OCI-LY7 (cell line): ENCODE measurements around the gene EIF4G3. TPM values are rescaled to one million over a fixed set of nuclear protein-coding genes. Genes with fewer than 3 reads are reported as not detected.

Experiments used
- BruUV-seq: library from RNA; stranded (reverse); fragments of 400-500 nt; replicated peaks from 2 replicates; lab custom pipeline; 2021; lab: Mats Ljungman, UMichigan
- CTCF ChIA-PET: fragments of 300-600 bp; sonication (Branson Sonifier 250); formaldehyde crosslinking; loops from one replicate; lab custom pipeline; 2022; ENCODE audit warnings: antibody characterized with exemption; ENCODE audit not compliant: unreplicated experiment; lab: Charles Lee
- POLR2A ChIA-PET: fragments of 300-600 bp; sonication (Branson Sonifier 250); formaldehyde crosslinking; loops from one replicate; lab custom pipeline; 2022; ENCODE audit warnings: antibody characterized with exemption; lab: Charles Lee
- DNase-seq: peaks from one replicate; pipeline ENCODE4 v3.0.0-alpha.2; 2015; ENCODE audit warnings: low spot score
- H2AFZ ChIP-seq: fragments of 200-600 bp; sonication (generic), shearing (Covaris generic); 2 replicates; pipeline ENCODE4 v1.6.1; 2014; ENCODE audit warnings: mild to moderate bottlenecking, antibody characterized with exemption, low read length, moderate library complexity
- H3K27ac ChIP-seq: fragments of 200-600 bp; sonication (generic); 2 replicates; pipeline ENCODE4 v1.5.1; 2014; ENCODE audit warnings: mixed run types, low read depth, mild to moderate bottlenecking, moderate library complexity, low read length, inconsistent platforms; ENCODE audit not compliant: poor library complexity, severe bottlenecking
- H3K36me3 ChIP-seq: fragments of 200-600 bp; sonication (generic); 2 replicates; pipeline ENCODE4 v1.6.1; 2014; ENCODE audit warnings: mild to moderate bottlenecking, antibody characterized with exemption, low read length, moderate library complexity, mixed read lengths; ENCODE audit not compliant: insufficient read depth
- H3K4me1 ChIP-seq: fragments of 200-600 bp; sonication (generic); 2 replicates; pipeline ENCODE4 v1.5.1; 2014; ENCODE audit warnings: mild to moderate bottlenecking, low read length; ENCODE audit not compliant: insufficient read depth, poor library complexity, severe bottlenecking
- H3K4me2 ChIP-seq: fragments of 200-600 bp; sonication (generic); 2 replicates; pipeline ENCODE4 v1.6.1; 2014; ENCODE audit warnings: mild to moderate bottlenecking, low read length
- H3K4me3 ChIP-seq: fragments of 200-600 bp; sonication (generic); 2 replicates; pipeline ENCODE4 v1.5.1; 2014; ENCODE audit warnings: mild to moderate bottlenecking, low read depth, low read length; ENCODE audit not compliant: poor library complexity, severe bottlenecking
- H3K79me2 ChIP-seq: fragments of 200-600 bp; sonication (generic); 2 replicates; pipeline ENCODE4 v1.6.1; 2016; ENCODE audit warnings: low read depth, mild to moderate bottlenecking, low read length, moderate library complexity, mixed read lengths; ENCODE audit not compliant: insufficient read depth
- H3K9me2 ChIP-seq: fragments of 200-600 bp; sonication (generic); 2 replicates; pipeline ENCODE4 v1.6.1; 2016; ENCODE audit warnings: mild to moderate bottlenecking, low read length, mixed read lengths; ENCODE audit not compliant: insufficient read depth
- H3K9me3 ChIP-seq: fragments of 200-600 bp; sonication (generic); 2 replicates; pipeline ENCODE4 v1.6.1; 2014; ENCODE audit warnings: mild to moderate bottlenecking, mixed run types, low read length, mixed read lengths
- H4K20me1 ChIP-seq: fragments of 200-600 bp; sonication (generic); 2 replicates; pipeline ENCODE4 v1.6.1; 2014; ENCODE audit warnings: mild to moderate bottlenecking, antibody characterized with exemption, low read length, moderate library complexity, mixed read lengths; ENCODE audit not compliant: insufficient read depth
- CTCF ChIP-seq: fragments of 200-600 bp; sonication (generic); conservative IDR thresholded peaks from 2 replicates; pipeline ENCODE4 v1.5.1; 2014; ENCODE audit warnings: mild to moderate bottlenecking, antibody characterized with exemption, low read length, moderate library complexity, mixed read lengths
- EZH2phosphoT487 ChIP-seq: fragments of 200-600 bp; sonication (generic); IDR thresholded peaks from 2 replicates; pipeline ENCODE4 v1.6.1; 2018; ENCODE audit warnings: low read depth, borderline replicate concordance, mild to moderate bottlenecking, mixed run types, antibody characterized with exemption, low read length, moderate library complexity, mixed read lengths
- intact Hi-C: fragments of 100-400 bp; cut with micrococcal nuclease; formaldehyde crosslinking; loops from one replicate; pipeline ENCODE4 v1.10.0; 2022; ENCODE audit not compliant: unreplicated experiment
- total RNA-seq, 2 experiments: library from RNA; depleted of rRNA in 1 of 2; stranded (reverse); fragments of >200 nt in 1 of 2; shearing (Covaris generic) in 1 of 2; gene quantifications; 2 replicates each; pipeline ENCODE4 v1.2.3, GENCODE V29; 2014 to 2022

EIF4G3 gene
- total RNA-seq, 2 experiments from 2014 or later: 28.5 to 62.1 TPM

DNA sequence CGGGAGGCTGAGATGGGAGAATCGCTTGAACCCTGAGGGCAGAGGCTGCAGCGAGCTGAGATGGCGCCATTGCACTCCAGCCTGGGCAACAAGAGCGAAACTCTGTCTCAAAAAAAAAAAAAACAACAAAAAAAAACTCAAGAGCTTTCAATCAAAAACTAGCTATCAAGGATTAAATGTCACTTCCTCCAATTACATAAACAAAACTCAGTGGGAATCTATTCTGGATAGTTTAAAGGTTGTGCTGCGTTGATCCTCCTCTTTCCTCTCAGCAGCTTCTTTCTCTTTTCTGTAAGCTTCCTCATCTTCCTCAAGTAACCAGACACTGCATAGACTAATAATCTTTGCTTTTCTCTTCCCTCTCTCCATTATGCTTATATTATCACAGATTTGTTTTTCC lies 20.7 kb downstream of the EIF4G3 start:
- intact Hi-C loops: no loop called here
- Histone ChIP-seq H3K9me2 (no peaks in the 10 kb centered on the region), H2AFZ (no peak overlapping the region), H3K79me2 (peaks cover 25% of the 10 kb centered on the region; the same call in 1 of the 2 replicates), H3K27ac (no peak overlapping the region), H4K20me1 (no peaks in the 10 kb centered on the region; the same call in 1 of the 2 replicates), H3K4me1 (no peaks in the 10 kb centered on the region), H3K4me2 (no peak overlapping the region), H3K9me3 (no peaks in the 10 kb centered on the region), H3K4me3 (no peak overlapping the region), H3K36me3 (peaks cover 51% of the 10 kb centered on the region)
- BruUV-seq: no TSS peak
- ChIA-PET CTCF (no interaction called here), POLR2A (no interaction called here)
- no peak for DNase-seq
- no peak for TF ChIP-seq CTCF
- TF ChIP-seq EZH2phosphoT487: no peak

GRCh38 chr1:21154717-21155116 lies 22.0 kb downstream of the EIF4G3 start:
- no peak overlapping the region for H2AFZ ChIP-seq
- peaks cover 40% of the 10 kb centered on the region for H3K36me3 ChIP-seq
- no peaks in the 10 kb centered on the region for H3K9me3 ChIP-seq
- H3K9me2 ChIP-seq: no peaks in the 10 kb centered on the region
- H3K4me3 ChIP-seq: no peak overlapping the region
- CTCF ChIA-PET: no interaction called here
- no TSS peak for BruUV-seq
- no peak overlapping the region for H3K27ac ChIP-seq
- intact Hi-C loops: no loop called here
- H3K79me2 ChIP-seq: peaks cover 25% of the 10 kb centered on the region; the same call in 1 of the 2 replicates
- H3K4me1 ChIP-seq: no peaks in the 10 kb centered on the region
- DNase-seq: no peak
- POLR2A ChIA-PET: no interaction called here
- H3K4me2 ChIP-seq: no peak overlapping the region
- TF ChIP-seq CTCF: no peak
- TF ChIP-seq EZH2phosphoT487: no peak
- no peaks in the 10 kb centered on the region; the same call in 1 of the 2 replicates for H4K20me1 ChIP-seq

DNA sequence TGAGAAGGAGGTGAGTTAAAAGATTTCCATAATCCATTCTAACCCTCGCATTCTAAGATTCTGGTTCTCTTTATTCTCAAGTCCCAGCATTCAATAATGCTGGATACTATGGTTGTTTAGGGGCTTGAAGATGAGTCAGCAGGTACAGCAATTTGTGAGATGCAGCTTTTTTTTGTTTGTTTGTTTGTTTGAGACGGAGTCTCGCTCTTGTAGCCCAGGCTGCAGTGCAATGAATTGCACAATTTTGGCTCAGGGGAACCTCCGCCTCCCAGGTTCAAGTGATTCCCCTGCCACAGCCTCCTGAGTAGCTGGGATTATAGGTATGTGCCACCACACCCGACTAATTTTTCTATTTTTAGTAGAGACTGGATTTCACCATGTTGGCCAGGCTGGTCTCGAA lies 23.3 kb downstream of the EIF4G3 start:
- H3K4me2 ChIP-seq: no peak overlapping the region
- H3K79me2 ChIP-seq: peaks cover 15% of the 10 kb centered on the region; the same call in 1 of the 2 replicates
- DNase-seq: no peak
- no peaks in the 10 kb centered on the region for H3K9me2 ChIP-seq
- BruUV-seq: no TSS peak
- CTCF ChIA-PET: no interaction called here
- no peak overlapping the region for H2AFZ ChIP-seq
- no peaks in the 10 kb centered on the region; the same call in 1 of the 2 replicates for H4K20me1 ChIP-seq
- TF ChIP-seq EZH2phosphoT487: no peak
- TF ChIP-seq CTCF: no peak
- no peaks in the 10 kb centered on the region for H3K9me3 ChIP-seq
- H3K4me1 ChIP-seq: no peaks in the 10 kb centered on the region
- H3K4me3 ChIP-seq: no peak overlapping the region
- POLR2A ChIA-PET: interaction anchor here (0.9 kb wide), 1 partner anchor 28 kb away, joined by 3 read pairs; no protein-coding TSS in a partner anchor
- no peak overlapping the region for H3K27ac ChIP-seq
- intact Hi-C loops: no loop called here
- peaks cover 36% of the 10 kb centered on the region for H3K36me3 ChIP-seq
